ENCODE data around the gene CMSS1. TPM values are rescaled to one million over a fixed set of nuclear protein-coding genes. Genes with fewer than 3 reads are reported as not detected.

Gene CMSS1
- total RNA-seq, 1 experiment from 2014 or later: 64.1 TPM

- H3K36me3 ChIP-seq (ENCODE audit: control insufficient read depth in 1 of 2, insufficient read depth in 2 of 2, low read length in 2 of 2): no peaks in the 10 kb centered on the region
- POLR2A ChIA-PET: no interaction called here
- ATAC-seq (no peak), DNase-seq (ENCODE audit: low read depth, low spot score) (no peak)
- no peak overlapping the region for H3K4me3 ChIP-seq (replicated peaks in 1 of 2; ENCODE audit: low read depth in 1 of 2, low read length in 2 of 2)
- peaks cover 50% of the 10 kb centered on the region for H3K27me3 ChIP-seq (ENCODE audit: insufficient read depth, low read length)
- no peak for TF ChIP-seq POLR2A (IDR thresholded peaks at IDR 0.05; ENCODE audit: borderline replicate concordance, extremely low read depth, insufficient read depth, insufficient read length)
- TF ChIP-seq CBX3 (IDR thresholded peaks at IDR 0.05; ENCODE audit: low read depth): no peak
- no peak for TF ChIP-seq FOSL1 (IDR thresholded peaks at IDR 0.05; ENCODE audit: low read depth)
- TF ChIP-seq YY1 (IDR thresholded peaks at IDR 0.05; ENCODE audit: extremely low read depth, insufficient replicate concordance, low read depth, low read length): no peak
- TF ChIP-seq RAD21 (IDR thresholded peaks at IDR 0.05; ENCODE audit: low read depth): no peak
- TF ChIP-seq MAX (IDR thresholded peaks at IDR 0.05): no peak
- TF ChIP-seq ZFX (IDR thresholded peaks at IDR 0.05): no peak
- TF ChIP-seq CEBPB (IDR thresholded peaks at IDR 0.05; ENCODE audit: low read depth): no peak
- TF ChIP-seq ELF1 (IDR thresholded peaks at IDR 0.05; ENCODE audit: borderline replicate concordance, low read depth): no peak
- TF ChIP-seq ZNF274 (IDR thresholded peaks at IDR 0.05; ENCODE audit: low read depth, low read length): no peak
- TF ChIP-seq, protein P1, sequence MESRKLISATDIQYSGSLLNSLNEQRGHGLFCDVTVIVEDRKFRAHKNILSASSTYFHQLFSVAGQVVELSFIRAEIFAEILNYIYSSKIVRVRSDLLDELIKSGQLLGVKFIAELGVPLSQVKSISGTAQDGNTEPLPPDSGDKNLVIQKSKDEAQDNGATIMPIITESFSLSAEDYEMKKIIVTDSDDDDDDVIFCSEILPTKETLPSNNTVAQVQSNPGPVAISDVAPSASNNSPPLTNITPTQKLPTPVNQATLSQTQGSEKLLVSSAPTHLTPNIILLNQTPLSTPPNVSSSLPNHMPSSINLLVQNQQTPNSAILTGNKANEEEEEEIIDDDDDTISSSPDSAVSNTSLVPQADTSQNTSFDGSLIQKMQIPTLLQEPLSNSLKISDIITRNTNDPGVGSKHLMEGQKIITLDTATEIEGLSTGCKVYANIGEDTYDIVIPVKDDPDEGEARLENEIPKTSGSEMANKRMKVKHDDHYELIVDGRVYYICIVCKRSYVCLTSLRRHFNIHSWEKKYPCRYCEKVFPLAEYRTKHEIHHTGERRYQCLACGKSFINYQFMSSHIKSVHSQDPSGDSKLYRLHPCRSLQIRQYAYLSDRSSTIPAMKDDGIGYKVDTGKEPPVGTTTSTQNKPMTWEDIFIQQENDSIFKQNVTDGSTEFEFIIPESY (IDR thresholded peaks at IDR 0.05; ENCODE audit: extremely low read depth, insufficient replicate concordance, low read length): no peak
- no peak for TF ChIP-seq TCF7L2 (IDR thresholded peaks at IDR 0.05; ENCODE audit: borderline replicate concordance, extremely low read depth, insufficient read depth, insufficient read length)
- TF ChIP-seq SIN3A (IDR thresholded peaks at IDR 0.05; ENCODE audit: low read depth): no peak
- no peak for TF ChIP-seq SRF (IDR thresholded peaks at IDR 0.05; ENCODE audit: low read depth)
- TF ChIP-seq EGR1 (IDR thresholded peaks at IDR 0.05; ENCODE audit: low read depth): no peak
- TF ChIP-seq, protein P2, sequence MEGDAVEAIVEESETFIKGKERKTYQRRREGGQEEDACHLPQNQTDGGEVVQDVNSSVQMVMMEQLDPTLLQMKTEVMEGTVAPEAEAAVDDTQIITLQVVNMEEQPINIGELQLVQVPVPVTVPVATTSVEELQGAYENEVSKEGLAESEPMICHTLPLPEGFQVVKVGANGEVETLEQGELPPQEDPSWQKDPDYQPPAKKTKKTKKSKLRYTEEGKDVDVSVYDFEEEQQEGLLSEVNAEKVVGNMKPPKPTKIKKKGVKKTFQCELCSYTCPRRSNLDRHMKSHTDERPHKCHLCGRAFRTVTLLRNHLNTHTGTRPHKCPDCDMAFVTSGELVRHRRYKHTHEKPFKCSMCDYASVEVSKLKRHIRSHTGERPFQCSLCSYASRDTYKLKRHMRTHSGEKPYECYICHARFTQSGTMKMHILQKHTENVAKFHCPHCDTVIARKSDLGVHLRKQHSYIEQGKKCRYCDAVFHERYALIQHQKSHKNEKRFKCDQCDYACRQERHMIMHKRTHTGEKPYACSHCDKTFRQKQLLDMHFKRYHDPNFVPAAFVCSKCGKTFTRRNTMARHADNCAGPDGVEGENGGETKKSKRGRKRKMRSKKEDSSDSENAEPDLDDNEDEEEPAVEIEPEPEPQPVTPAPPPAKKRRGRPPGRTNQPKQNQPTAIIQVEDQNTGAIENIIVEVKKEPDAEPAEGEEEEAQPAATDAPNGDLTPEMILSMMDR (IDR thresholded peaks at IDR 0.05 in 2 of 3, conservative IDR thresholded peaks at IDR 0.05 in 1 of 3; ENCODE audit: borderline replicate concordance in 1 of 3, insufficient read depth in 1 of 3, low read depth in 2 of 3, low read length in 2 of 3): no peak
- RAD21 ChIA-PET (ENCODE audit: low non-redundant PET in 1 of 2, low total read pairs in 2 of 2, uncharacterized antibody in 2 of 2, unreplicated experiment in 2 of 2): no interaction called here
- no peak overlapping the region for H2AFZ ChIP-seq (ENCODE audit: low read depth, low read length, poor library complexity, severe bottlenecking)
- H3K4me1 ChIP-seq (ENCODE audit: control insufficient read depth in 1 of 2, insufficient read depth in 2 of 2, low read length in 2 of 2): no peaks in the 10 kb centered on the region
- no peak overlapping the region for H3K27ac ChIP-seq (ENCODE audit: low read depth, low read length)
- H3K9ac ChIP-seq (ENCODE audit: low read length): no peak overlapping the region
- BruUV-seq (replicated peaks): no TSS peak
- intact Hi-C loops (cut with micrococcal nuclease): loop anchor here (10.0 kb wide), 1 partner anchor 658 kb away; no protein-coding TSS in a partner anchor
- CTCF ChIA-PET: no interaction called here
- no peak overlapping the region for H3K4me2 ChIP-seq (ENCODE audit: low read length)
- H3K9me3 ChIP-seq (ENCODE audit: control insufficient read depth in 1 of 2, insufficient read depth in 1 of 2, low read depth in 1 of 2, low read length in 2 of 2): no peaks in the 10 kb centered on the region
- no peaks in the 10 kb centered on the region for H3K79me2 ChIP-seq (ENCODE audit: insufficient read depth, low read length)
- no peaks in the 10 kb centered on the region for H4K20me1 ChIP-seq (ENCODE audit: insufficient read depth)
- no peaks in the 10 kb centered on the region for H3K9me2 ChIP-seq (ENCODE audit: insufficient read depth)
These were observed 34.6 kb upstream of the CMSS1 start for GRCh38 chr3:99783011-99783573.
